Measurements from ENCODE around the gene UBE2I.

The UBE2I gene

DNA sequence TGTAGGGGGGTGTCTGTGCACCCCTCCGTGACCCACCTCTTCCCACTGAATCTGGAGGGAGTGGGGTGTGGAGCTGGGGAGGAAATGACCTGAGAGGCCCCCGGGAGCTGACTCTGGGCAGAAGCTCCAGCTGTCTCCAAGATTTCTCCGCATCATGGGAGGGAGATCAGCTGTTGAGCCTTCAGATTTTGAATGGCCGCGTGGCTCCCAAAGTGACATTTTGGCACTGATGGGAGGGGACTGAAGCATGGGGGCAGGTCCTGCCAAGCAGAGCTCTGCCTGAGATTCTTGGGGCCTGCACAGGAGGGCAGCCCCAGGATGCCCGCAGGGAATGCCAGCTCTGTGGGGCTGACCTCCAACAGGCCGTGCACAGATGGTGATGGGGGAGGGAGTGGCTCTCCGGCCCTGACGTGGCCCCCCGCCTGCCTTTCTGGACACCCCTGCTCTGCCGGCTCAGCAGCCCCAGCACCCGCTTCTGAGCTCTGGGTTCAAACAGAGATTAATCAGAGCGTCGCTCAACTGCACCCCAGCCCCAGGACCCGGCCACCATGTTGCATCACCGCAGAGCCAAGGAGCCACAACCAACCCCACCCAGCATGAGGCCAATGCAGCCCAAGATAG, 25.3 kb upstream of the UBE2I start:
- DNase-seq (ENCODE audit: low read depth in 1 of 2, low spot score in 1 of 2): no peak
- Histone ChIP-seq H3K4me3 (replicated peaks; ENCODE audit: insufficient read depth, low read length) (no peak overlapping the region), H3K27me3 (ENCODE audit: insufficient read depth, poor library complexity, severe bottlenecking) (peaks cover 31% of the 10 kb centered on the region), H3K27ac (replicated peaks) (no peak overlapping the region)
- TF ChIP-seq GABPA (IDR thresholded peaks at IDR 0.05; ENCODE audit: low read depth): no peak
- no peak for TF ChIP-seq SPI1 (IDR thresholded peaks at IDR 0.05; ENCODE audit: borderline replicate concordance, low read depth)
- TF ChIP-seq CTCF (IDR thresholded peaks at IDR 0.05; ENCODE audit: insufficient read depth, low read length): no peak
- no peak for TF ChIP-seq POLR2AphosphoS5 (IDR thresholded peaks at IDR 0.05; ENCODE audit: low read depth)
- TF ChIP-seq, protein P1, sequence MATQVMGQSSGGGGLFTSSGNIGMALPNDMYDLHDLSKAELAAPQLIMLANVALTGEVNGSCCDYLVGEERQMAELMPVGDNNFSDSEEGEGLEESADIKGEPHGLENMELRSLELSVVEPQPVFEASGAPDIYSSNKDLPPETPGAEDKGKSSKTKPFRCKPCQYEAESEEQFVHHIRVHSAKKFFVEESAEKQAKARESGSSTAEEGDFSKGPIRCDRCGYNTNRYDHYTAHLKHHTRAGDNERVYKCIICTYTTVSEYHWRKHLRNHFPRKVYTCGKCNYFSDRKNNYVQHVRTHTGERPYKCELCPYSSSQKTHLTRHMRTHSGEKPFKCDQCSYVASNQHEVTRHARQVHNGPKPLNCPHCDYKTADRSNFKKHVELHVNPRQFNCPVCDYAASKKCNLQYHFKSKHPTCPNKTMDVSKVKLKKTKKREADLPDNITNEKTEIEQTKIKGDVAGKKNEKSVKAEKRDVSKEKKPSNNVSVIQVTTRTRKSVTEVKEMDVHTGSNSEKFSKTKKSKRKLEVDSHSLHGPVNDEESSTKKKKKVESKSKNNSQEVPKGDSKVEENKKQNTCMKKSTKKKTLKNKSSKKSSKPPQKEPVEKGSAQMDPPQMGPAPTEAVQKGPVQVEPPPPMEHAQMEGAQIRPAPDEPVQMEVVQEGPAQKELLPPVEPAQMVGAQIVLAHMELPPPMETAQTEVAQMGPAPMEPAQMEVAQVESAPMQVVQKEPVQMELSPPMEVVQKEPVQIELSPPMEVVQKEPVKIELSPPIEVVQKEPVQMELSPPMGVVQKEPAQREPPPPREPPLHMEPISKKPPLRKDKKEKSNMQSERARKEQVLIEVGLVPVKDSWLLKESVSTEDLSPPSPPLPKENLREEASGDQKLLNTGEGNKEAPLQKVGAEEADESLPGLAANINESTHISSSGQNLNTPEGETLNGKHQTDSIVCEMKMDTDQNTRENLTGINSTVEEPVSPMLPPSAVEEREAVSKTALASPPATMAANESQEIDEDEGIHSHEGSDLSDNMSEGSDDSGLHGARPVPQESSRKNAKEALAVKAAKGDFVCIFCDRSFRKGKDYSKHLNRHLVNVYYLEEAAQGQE (IDR thresholded peaks at IDR 0.05; ENCODE audit: insufficient replicate concordance, low read depth): no peak

- Histone ChIP-seq H3K4me3 (replicated peaks; ENCODE audit: insufficient read depth, low read length) (no peak overlapping the region), H3K27ac (replicated peaks) (no peak overlapping the region), H3K27me3 (ENCODE audit: insufficient read depth, poor library complexity, severe bottlenecking) (peaks cover 42% of the 10 kb centered on the region)
- TF ChIP-seq CTCF (IDR thresholded peaks at IDR 0.05; ENCODE audit: insufficient read depth, low read length) (no peak), SPI1 (IDR thresholded peaks at IDR 0.05; ENCODE audit: borderline replicate concordance, low read depth) (no peak), POLR2AphosphoS5 (IDR thresholded peaks at IDR 0.05; ENCODE audit: low read depth) (no peak), GABPA (IDR thresholded peaks at IDR 0.05; ENCODE audit: low read depth) (no peak)
- TF ChIP-seq, protein P1 (IDR thresholded peaks at IDR 0.05; ENCODE audit: insufficient replicate concordance, low read depth): no peak
- no peak for DNase-seq (ENCODE audit: low read depth in 1 of 2, low spot score in 1 of 2)
Measured at GRCh38 chr16:1285669-1286512, 23.5 kb upstream of the UBE2I start.

DNA sequence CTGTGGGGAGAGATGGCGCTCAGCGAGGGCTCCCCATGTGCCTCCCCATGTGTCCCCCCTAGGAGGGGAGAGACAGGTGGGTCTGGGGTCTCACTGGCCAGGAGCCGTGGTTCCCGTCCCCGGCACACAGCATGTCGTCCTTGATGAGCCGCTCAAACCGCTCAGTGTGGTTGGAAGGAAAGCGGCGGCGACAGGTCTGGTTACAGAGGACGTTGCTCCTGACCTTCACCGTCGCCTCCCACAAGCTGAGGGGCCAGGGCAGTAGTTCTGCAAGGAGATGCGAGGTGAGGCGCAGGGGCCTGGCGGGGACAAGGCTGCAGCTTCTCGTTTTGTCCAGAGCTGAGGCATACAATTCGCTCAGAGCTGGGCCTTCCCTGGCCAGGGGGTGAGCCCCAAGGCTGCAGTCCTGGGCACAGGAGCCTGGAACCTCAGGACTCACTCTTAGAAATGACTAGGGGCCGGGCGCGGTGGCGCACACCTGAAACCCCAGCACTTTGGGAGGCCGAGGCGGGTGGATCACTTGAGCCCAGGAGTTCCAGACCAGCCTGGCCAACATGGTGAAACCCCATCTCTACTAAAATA, 22.8 kb upstream of the UBE2I start:
- TF ChIP-seq, protein P1 (IDR thresholded peaks at IDR 0.05; ENCODE audit: insufficient replicate concordance, low read depth): no peak
- TF ChIP-seq CTCF (IDR thresholded peaks at IDR 0.05; ENCODE audit: insufficient read depth, low read length): no peak
- Histone ChIP-seq H3K27ac (replicated peaks) (no peak overlapping the region), H3K4me3 (replicated peaks; ENCODE audit: insufficient read depth, low read length) (no peak overlapping the region), H3K27me3 (ENCODE audit: insufficient read depth, poor library complexity, severe bottlenecking) (peaks cover 42% of the 10 kb centered on the region)
- DNase-seq (ENCODE audit: low read depth in 1 of 2, low spot score in 1 of 2): no peak
